ENCODE measurements around the gene UPK3BL1. TPM values are rescaled to one million over a fixed set of nuclear protein-coding genes. Genes with fewer than 3 reads are reported as not detected.
A peak's percentile ranks its signal among the peaks of the same experiment; 100 is the strongest.
"Not testable (repeated sequence)": the region's sequence is repeated elsewhere in the genome, so short reads cannot be mapped to it uniquely, and the experiment has no call there.

The UPK3BL1 gene
- polyA plus RNA-seq, 3 donors from 2014 or later = 15.8 to 38.2 (median 30.9) TPM

DNA sequence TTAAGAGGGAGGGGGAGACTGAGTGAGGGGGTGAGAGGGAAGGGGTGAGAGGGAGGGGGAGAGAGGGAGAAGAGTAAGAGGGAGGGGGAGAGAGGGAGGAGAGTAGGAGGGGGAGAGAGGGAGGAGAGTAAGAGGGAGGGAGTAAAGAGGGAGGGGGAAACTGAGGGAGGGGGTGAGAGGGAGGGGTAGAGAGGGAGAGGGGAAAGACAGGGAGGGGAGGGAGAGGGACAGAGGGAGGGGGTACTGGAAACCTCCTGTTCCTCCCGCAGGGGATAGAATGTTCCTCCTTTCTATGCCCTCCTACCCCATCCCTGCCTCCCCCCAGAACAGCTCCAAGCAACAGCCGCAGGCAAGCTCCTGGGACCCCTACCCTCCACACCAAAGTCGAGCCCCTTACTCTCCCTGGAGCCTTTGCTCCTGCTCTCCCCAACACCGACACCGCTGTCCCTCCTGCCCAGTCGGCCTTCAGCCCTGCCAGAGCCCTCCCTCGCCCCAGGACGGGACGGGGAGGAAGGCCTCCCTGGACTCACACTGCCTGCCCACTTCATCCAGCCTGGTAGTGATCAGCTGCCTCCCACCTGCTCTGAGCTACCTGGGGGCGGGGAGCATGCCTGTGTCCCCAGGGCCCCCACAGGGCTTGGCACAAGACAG, 30.8 kb downstream of the UPK3BL1 start:
- H3K36me3 Mint-ChIP-seq; H3K4me1 Mint-ChIP-seq; DNase-seq; H3K27ac Mint-ChIP-seq; H3K9me3 Mint-ChIP-seq; H3K4me3 Mint-ChIP-seq; H3K27me3 Mint-ChIP-seq (ENCODE audit: low read depth in 3 of 3): not testable (repeated sequence)

DNA sequence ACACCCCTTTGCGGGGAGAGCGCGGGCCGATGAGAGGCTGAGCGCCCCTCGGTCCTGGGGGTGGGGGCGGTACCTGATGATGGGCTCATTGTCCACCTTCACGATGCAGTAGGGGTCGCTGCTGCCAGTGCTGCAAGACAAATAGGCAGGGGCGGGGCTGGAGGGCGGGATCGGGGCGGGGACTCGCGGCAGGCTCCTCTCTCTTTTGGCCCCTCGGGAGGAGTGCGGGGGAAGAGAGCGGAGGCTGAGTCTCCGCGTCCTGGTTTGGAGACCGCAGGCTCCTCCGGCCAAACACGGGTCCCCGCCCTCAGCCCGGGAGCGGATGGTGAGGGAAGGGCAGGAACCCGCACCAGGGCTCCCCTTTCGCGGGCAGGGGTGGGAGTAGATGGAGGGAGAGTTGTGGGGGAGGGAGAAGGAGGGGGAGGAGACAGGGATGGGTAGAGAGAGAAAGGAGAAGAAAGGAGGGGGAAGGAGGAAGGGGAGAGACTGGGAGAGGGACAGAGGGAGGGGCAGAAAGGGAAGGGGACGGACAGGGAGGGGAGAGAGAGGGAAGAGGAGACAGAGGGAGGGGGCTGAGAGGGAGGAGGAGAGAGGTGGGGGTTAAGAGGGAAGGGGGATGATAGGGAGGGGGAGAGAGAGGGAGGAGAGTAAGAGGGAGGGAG, 31.4 kb downstream of the UPK3BL1 start:
- H3K4me3 Mint-ChIP-seq = not testable (repeated sequence)

DNA sequence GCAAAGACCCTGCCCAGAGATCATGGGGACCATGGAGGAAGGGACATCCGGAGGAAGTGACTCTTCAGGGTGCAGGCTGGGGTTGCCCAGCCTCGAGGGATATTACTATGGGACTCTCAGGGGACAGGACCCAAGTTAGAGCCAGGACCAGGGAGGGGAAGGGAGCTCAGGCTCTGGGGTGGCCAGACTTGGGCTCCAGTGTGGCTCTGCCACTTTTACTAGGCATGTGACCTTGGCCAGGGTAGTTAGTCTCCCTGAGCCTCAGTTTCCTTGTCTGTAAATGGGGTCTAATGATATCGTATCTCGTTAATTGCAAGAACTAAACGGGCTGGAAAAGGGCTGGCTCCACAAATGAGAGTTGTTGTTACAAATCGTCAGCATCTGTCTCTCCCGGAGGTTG, 32.1 kb downstream of the UPK3BL1 start:
- H3K36me3 Mint-ChIP-seq; H3K27me3 Mint-ChIP-seq (ENCODE audit: low read depth in 3 of 3); H3K4me1 Mint-ChIP-seq; DNase-seq; H3K27ac Mint-ChIP-seq; H3K9me3 Mint-ChIP-seq: not testable (repeated sequence)
- H3K4me3 Mint-ChIP-seq = peak overlapping the region in 1 of 5 donors; percentile 46

More for the DNA sequence above, 31.4 kb downstream of the UPK3BL1 start:
- not testable (repeated sequence) for H3K27me3 Mint-ChIP-seq (ENCODE audit: low read depth in 3 of 3); H3K36me3 Mint-ChIP-seq; DNase-seq; H3K4me1 Mint-ChIP-seq; H3K27ac Mint-ChIP-seq; H3K9me3 Mint-ChIP-seq

DNA sequence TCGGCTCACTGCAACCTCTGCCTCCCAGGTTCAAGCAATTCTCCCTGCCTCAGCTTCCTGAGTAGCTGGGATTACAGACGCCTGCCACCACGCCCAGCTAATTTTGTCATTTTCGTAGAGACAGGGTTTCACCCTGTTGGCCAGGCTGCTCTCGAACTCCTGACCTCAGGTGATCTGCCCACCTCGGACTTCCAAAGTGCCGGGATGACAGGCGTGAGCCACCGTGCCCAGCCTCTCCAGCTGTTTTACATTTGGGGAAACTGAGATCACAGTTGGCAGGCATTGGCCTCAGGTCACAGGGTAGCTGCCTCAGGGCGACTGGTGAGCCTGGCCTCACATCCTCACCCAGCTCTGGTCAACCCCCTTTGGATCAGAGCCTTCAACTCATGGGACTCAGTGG, 32.9 kb downstream of the UPK3BL1 start:
- H3K4me1 Mint-ChIP-seq; H3K4me3 Mint-ChIP-seq; H3K36me3 Mint-ChIP-seq; H3K27ac Mint-ChIP-seq; H3K27me3 Mint-ChIP-seq (ENCODE audit: low read depth in 3 of 3); H3K9me3 Mint-ChIP-seq; DNase-seq: not testable (repeated sequence)

DNA sequence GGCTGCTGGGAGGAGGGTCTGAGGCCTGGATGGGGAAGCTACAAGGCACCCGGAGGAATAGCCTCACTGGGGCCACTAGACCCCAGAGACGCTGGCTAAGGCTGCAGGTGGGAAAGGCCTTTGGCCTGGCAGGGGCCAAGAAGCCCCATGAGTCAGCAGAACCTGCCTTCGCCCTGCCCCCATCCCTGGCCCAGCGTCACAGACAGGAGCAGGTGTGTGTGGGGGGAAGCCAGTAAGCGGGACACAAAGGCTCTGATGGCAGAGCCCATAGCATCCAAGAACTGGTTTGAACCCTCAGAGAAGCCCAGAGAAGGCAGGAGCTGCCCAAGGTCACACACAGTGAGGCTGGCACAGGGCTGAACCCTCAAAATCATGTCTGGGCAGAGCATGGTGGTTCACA, 35.7 kb downstream of the UPK3BL1 start:
- not testable (repeated sequence) for H3K36me3 Mint-ChIP-seq; H3K4me3 Mint-ChIP-seq; DNase-seq; H3K27ac Mint-ChIP-seq; H3K4me1 Mint-ChIP-seq; H3K9me3 Mint-ChIP-seq; H3K27me3 Mint-ChIP-seq (ENCODE audit: low read depth in 3 of 3)

DNA sequence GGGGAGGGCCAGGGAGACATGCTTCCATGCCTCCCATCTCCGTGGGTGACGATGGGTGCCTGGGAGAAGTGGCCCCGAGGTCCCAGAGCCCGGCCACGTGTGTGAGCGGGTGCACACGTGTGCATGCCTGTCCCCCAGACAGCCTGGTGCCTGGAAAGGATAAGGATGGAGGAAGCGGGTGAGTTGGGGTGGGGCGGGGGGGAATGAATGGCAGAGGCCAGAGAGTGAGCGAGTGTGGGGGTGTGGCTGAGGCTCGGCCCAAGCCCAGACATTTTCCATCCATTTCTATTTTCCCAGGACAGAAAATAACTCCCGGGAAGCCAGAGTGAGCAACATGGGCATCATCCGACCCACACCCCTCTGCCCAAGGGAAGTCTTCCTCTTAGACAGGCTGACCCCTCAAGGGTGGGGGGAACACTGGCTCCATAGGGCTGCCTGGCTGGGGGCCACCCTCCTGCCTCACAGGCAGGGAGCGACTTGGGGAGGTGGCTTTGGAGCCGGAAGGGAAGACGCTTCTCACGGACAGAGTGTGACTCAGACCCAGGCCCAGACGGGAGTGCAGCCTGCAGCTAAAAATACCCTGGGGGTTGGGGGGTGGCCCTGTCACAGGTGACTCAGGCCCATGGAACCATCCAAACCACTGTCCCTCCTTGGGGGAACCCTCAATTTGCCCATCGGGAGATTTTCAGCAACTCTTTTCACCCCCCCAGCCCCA, 38.0 kb downstream of the UPK3BL1 start:
- H3K9me3 Mint-ChIP-seq; H3K4me1 Mint-ChIP-seq; DNase-seq; H3K27ac Mint-ChIP-seq; H3K27me3 Mint-ChIP-seq (ENCODE audit: low read depth in 3 of 3); H3K4me3 Mint-ChIP-seq; H3K36me3 Mint-ChIP-seq: not testable (repeated sequence)

DNA sequence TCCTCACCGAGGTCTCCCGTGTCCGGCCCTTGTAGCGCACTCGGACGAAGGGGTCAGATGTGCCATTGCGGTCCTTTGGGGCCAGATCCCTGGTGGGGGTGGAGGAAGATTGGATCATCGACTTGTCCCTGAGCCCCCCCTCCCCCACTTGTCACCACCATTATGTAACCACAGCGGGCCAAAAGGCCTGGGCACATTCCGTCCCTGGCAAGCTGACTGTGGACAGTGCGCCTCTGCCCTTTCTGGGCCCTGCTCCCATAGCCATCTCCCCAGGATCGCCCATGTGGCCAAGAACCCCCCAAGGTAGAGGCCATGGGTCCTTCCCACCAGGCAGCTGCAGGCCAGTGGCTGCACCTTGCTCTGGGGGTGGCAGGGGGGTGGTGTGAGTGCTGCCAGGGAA, 40.3 kb downstream of the UPK3BL1 start:
- not testable (repeated sequence) for H3K27ac Mint-ChIP-seq; H3K4me1 Mint-ChIP-seq; H3K4me3 Mint-ChIP-seq; DNase-seq; H3K9me3 Mint-ChIP-seq; H3K27me3 Mint-ChIP-seq (ENCODE audit: low read depth in 3 of 3); H3K36me3 Mint-ChIP-seq

DNA sequence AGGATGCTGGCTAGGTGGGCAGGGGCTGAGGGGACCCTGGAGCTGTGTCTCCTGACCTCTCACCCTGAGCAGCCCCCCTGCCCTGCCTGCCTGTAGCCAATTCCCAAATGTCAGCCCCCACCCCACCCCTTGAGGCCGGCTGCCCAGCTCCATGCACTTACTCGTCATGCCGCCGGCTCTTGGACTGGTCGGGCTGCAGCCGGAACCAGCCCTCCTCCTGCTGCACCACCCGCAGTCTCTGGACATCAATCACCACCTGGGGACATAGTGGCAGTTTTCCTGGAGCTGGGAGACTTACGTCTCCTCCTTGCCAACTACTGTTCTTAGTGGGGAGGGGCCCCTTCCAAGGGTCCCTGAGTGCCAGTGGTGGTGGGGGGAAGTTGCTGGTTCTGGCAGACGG, 42.9 kb downstream of the UPK3BL1 start:
- not testable (repeated sequence) for H3K4me1 Mint-ChIP-seq; H3K27me3 Mint-ChIP-seq (ENCODE audit: low read depth in 3 of 3); H3K36me3 Mint-ChIP-seq

DNA sequence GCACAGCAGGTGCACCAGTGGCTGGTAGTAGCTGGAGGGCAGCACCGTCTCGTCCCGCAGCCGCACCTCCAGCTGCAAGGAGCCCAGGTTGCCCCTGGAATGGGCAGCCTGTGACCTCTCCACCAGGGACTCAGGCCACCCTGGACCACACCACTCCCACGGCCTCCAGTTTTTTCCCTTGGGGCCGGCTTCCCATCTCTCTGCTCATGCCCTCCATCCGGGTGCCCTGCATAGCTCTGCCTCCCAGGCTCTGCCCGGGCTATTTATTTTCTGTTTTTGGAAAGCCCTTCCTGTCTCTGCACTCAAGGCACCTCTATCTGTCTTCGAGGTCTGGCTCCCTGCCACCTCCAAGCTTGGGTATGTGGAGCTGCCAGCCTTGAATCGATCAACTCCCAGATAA, 46.6 kb downstream of the UPK3BL1 start:
- H3K27me3 Mint-ChIP-seq (ENCODE audit: low read depth in 3 of 3); H3K4me1 Mint-ChIP-seq; DNase-seq; H3K36me3 Mint-ChIP-seq; H3K9me3 Mint-ChIP-seq; H3K4me3 Mint-ChIP-seq; H3K27ac Mint-ChIP-seq: not testable (repeated sequence)

More for the DNA sequence above, 42.9 kb downstream of the UPK3BL1 start:
- H3K9me3 Mint-ChIP-seq, H3K27ac Mint-ChIP-seq, H3K4me3 Mint-ChIP-seq, DNase-seq: not testable (repeated sequence)

DNA sequence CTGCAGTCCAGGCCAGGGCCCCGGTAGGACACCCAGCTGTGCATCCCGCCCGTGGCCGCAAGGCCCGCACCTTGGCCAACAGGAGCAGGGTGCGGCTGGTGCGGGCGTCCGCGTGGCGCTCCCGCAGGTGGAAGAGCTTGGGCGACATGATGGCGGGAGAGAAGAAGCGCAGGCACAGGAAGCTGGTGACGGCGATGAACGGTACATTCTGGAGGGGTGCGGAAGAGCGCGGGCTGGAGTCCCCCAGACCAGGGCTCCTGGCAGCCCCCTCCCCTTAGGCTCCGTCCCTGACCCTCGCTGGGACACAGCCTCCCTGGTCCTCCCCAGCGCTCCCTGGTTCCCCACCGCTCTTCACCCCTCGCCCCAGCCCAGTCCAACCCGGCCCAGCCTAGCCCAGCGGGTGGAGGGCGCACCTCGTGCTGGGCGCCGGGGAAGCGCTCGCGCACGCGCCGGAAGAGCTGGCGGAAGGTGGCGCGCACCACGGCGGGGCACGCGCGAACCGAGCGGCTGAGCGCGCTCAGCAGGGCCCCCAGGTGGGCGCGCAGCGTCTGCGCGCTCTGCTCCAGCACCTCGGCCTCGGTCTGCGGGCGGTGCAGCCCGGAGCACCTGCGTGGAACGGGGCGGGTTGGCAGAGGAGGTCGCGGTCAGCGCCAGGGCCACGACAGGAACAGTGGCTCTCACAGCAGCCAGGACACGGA, 48.8 kb downstream of the UPK3BL1 start:
- not testable (repeated sequence) for DNase-seq; H3K27ac Mint-ChIP-seq; H3K36me3 Mint-ChIP-seq; H3K27me3 Mint-ChIP-seq (ENCODE audit: low read depth in 3 of 3); H3K4me1 Mint-ChIP-seq; H3K4me3 Mint-ChIP-seq; H3K9me3 Mint-ChIP-seq

DNA sequence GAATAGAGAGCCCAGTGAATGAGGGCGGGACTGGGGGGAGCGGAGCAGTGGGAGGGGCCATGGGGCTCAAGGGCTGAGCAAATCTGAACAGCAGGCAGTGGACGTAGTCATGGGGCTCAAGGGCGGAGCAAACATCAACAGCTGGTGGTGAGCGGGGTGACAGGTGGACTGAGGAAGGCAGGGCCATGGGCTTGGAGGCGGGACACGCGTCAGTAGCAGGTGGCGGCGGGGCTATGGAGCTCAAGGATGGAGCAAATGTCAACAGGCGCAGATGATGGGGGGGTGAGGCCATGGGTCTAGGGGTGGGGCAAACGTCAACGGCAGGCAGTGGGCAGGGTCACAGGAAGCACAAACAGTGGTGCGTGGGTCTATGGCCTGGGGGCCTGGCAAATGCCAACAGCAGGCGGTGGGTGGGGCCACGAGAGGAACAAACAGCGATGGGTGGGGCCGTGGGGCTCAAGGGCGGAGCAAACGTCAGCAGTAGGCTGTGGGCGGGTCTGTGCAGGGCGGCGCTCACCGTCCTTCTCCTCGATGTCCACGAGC, 50.0 kb downstream of the UPK3BL1 start:
- H3K36me3 Mint-ChIP-seq; H3K9me3 Mint-ChIP-seq; H3K4me3 Mint-ChIP-seq; H3K4me1 Mint-ChIP-seq; H3K27me3 Mint-ChIP-seq (ENCODE audit: low read depth in 3 of 3); H3K27ac Mint-ChIP-seq: not testable (repeated sequence)
- DNase-seq = peak; percentile 35 to 51 (median 45)

DNA sequence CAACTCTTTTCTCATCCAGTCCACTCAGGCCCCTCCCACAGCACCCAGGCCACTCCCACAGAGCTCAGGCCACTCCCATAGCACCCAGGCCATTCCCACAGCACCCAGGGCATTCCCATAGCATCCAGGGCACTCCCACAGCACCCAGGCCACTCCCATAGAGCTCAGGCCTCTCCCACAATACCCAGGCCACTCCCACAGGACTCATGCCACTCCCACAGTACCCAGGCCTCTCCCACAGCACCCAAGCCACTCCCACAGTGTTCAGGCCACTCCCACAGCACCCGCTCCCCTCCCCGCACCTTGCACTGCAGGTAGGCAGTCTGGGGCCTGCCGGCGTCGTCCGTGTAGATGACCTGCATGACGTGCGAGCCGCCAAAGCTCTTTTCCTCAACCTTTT, 52.7 kb downstream of the UPK3BL1 start:
- not testable (repeated sequence) for H3K4me3 Mint-ChIP-seq; H3K27me3 Mint-ChIP-seq (ENCODE audit: low read depth in 3 of 3); H3K9me3 Mint-ChIP-seq; H3K27ac Mint-ChIP-seq; H3K36me3 Mint-ChIP-seq; H3K4me1 Mint-ChIP-seq; DNase-seq

Measured in immature natural killer cell (primary cell).